CD8-positive, alpha-beta memory T cell (primary cell): Measurements from ENCODE around the gene GNAZ. TPM values are rescaled to one million over a fixed set of nuclear protein-coding genes. Genes with fewer than 3 reads are reported as not detected.
"Not testable (repeated sequence)": the region's sequence is repeated elsewhere in the genome, so short reads cannot be mapped to it uniquely, and the experiment has no call there.

ENCODE experiments used
- CTCF ChIA-PET: fragments of 350-600 bp; sonication (Branson Sonifier 250); formaldehyde crosslinking; loops from one replicate; lab custom pipeline; 2021; ENCODE audit warnings: antibody characterized with exemption; lab: Charles Lee
- POLR2A ChIA-PET: fragments of 350-600 bp; sonication (Branson Sonifier 250); formaldehyde crosslinking; loops from one replicate; lab custom pipeline; 2021; ENCODE audit warnings: antibody characterized with exemption; lab: Charles Lee
- DNase-seq, 5 donors: peaks; one replicate each; pipeline versions ENCODE4 v3.0.0 to v3.0.0-alpha.2; 2020 to 2022; ENCODE audit warnings: mixed read lengths in 1 of 5
- H3K27ac ChIP-seq: one replicate; pipeline ENCODE4 v1.7.0; 2013; ENCODE audit warnings: low read depth, mild to moderate bottlenecking, low read length, moderate library complexity
- H3K27me3 ChIP-seq: 2 replicates; pipeline ENCODE4 v1.7.0; 2013; ENCODE audit warnings: low read length, mild to moderate bottlenecking; ENCODE audit not compliant: insufficient read depth, poor library complexity, severe bottlenecking
- H3K36me3 ChIP-seq: 2 replicates; pipeline ENCODE4 v1.7.0; 2013; ENCODE audit warnings: mild to moderate bottlenecking, low read length, moderate library complexity; ENCODE audit not compliant: insufficient read depth
- H3K4me1 ChIP-seq: 2 replicates; pipeline ENCODE4 v1.7.0; 2013; ENCODE audit warnings: mild to moderate bottlenecking, low read length, moderate library complexity; ENCODE audit not compliant: insufficient read depth
- H3K4me3 ChIP-seq: 2 replicates; pipeline ENCODE4 v1.7.0; 2013; ENCODE audit warnings: mild to moderate bottlenecking, low read length
- H3K9me3 ChIP-seq: 2 replicates; pipeline ENCODE4 v1.7.0; 2013; ENCODE audit warnings: mild to moderate bottlenecking, low read length
- H3K27ac Mint-ChIP-seq, 8 donors: one replicate each; pipeline ENCODE4 v1.8.0; 2020 to 2021; ENCODE audit warnings: mixed read lengths in 8 of 8, mild to moderate bottlenecking in 6 of 8, inconsistent platforms in 3 of 8, moderate library complexity in 3 of 8
- H3K27me3 Mint-ChIP-seq, 2 donors: one replicate each; pipeline ENCODE4 v1.8.0; 2020 to 2021; ENCODE audit warnings: mixed read lengths in 2 of 2, mild to moderate bottlenecking in 1 of 2, moderate library complexity in 1 of 2
- H3K36me3 Mint-ChIP-seq, 3 donors: one replicate each; pipeline ENCODE4 v1.8.0; 2020 to 2021; ENCODE audit warnings: mixed read lengths in 3 of 3, inconsistent platforms in 1 of 3, mild to moderate bottlenecking in 1 of 3
- H3K4me1 Mint-ChIP-seq, 3 donors: one replicate each; pipeline ENCODE4 v1.8.0; 2020 to 2021; ENCODE audit warnings: mixed read lengths in 3 of 3, inconsistent platforms in 1 of 3, mild to moderate bottlenecking in 1 of 3
- H3K4me3 Mint-ChIP-seq, 7 donors: one replicate each; pipeline ENCODE4 v1.8.0; 2020 to 2021; ENCODE audit warnings: mixed read lengths in 7 of 7, mild to moderate bottlenecking in 6 of 7, moderate library complexity in 4 of 7, inconsistent platforms in 2 of 7
- H3K9me3 Mint-ChIP-seq, 5 donors: one replicate each; pipeline ENCODE4 v1.8.0; 2020 to 2022; ENCODE audit warnings: mixed read lengths in 5 of 5, mild to moderate bottlenecking in 3 of 5, moderate library complexity in 2 of 5, inconsistent platforms in 1 of 5
- polyA plus RNA-seq: library from polyadenylated mRNA; unstranded; fragments of 300-500 nt; fragmentation: Illumina TruSeq; gene quantifications from one replicate; pipeline ENCODE4 v1.2.3, GENCODE V29; 2021
- total RNA-seq, 2 experiments: library from RNA; stranded (reverse); gene quantifications; one replicate each; pipeline ENCODE4 v1.2.3, GENCODE V29; 2021

Gene GNAZ
- total RNA-seq (1 to 10 TPM; 2.0 to 2.6 TPM), polyA plus RNA-seq (0.53 TPM)

- POLR2A ChIA-PET = no interaction called here
- H3K9me3 Mint-ChIP-seq = no peaks in the 10 kb centered on the region
Observed at GRCh38 chr22:23070418-23071229, at the start of gene GNAZ. Gene GNAZ (plus strand): TSS chr22:23070519. CDS start chr22:23095696, 25,177 bp downstream.

GRCh38 chr22:23020659-23021293, 49.5 kb upstream of the GNAZ start:
- Mint-ChIP-seq H3K36me3 (no peaks in the 10 kb centered on the region), H3K4me1 (peaks cover 0 to 5% (median 5%) of the 10 kb centered on the region in 3 donors), H3K27me3 (peaks cover 0 to 8% of the 10 kb centered on the region in 2 donors), H3K4me3 (no peak overlapping the region), H3K9me3 (peaks cover 0 to 3% (median 0%) of the 10 kb centered on the region in 5 donors), H3K27ac (no peak overlapping the region)
- POLR2A ChIA-PET = no interaction called here
- H3K27ac ChIP-seq = no peak overlapping the region
- no peaks in the 10 kb centered on the region for H3K4me1 ChIP-seq
- no peak for DNase-seq
- H3K9me3 ChIP-seq = no peaks in the 10 kb centered on the region
- H3K4me3 ChIP-seq = no peak overlapping the region
- H3K36me3 ChIP-seq = no peaks in the 10 kb centered on the region
- H3K27me3 ChIP-seq = no peaks in the 10 kb centered on the region
- CTCF ChIA-PET = no interaction called here

More at GRCh38 chr22:23070418-23071229, at the start of gene GNAZ:
- CTCF ChIA-PET = no interaction called here
- H3K4me3 ChIP-seq = peak within 1 kb of the TSS; percentile 64
- peak in 2 of 5 donors; percentile 20 to 51 for DNase-seq
- H3K36me3 Mint-ChIP-seq = peaks cover 0 to 2% (median 0%) of the 10 kb centered on the region in 3 donors
- peaks cover 15% of the 10 kb centered on the region for H3K4me1 ChIP-seq
- peaks cover 21% of the 10 kb centered on the region for H3K27me3 ChIP-seq
- H3K4me1 Mint-ChIP-seq = peaks cover 12 to 26% (median 15%) of the 10 kb centered on the region in 3 donors
- peaks cover 5 to 24% of the 10 kb centered on the region in 2 donors for H3K27me3 Mint-ChIP-seq
- peak within 1 kb of the TSS; percentile 60 to 94 (median 84) for H3K27ac Mint-ChIP-seq
- peak within 1 kb of the TSS; percentile 3 for H3K27ac ChIP-seq
- H3K36me3 ChIP-seq = no peaks in the 10 kb centered on the region
- peak within 1 kb of the TSS; percentile 83 to 90 (median 88) for H3K4me3 Mint-ChIP-seq
- H3K9me3 ChIP-seq = no peaks in the 10 kb centered on the region

- H3K27me3 ChIP-seq, POLR2A ChIA-PET, H3K9me3 Mint-ChIP-seq, H3K4me3 Mint-ChIP-seq, H3K36me3 Mint-ChIP-seq, H3K27me3 Mint-ChIP-seq, H3K27ac Mint-ChIP-seq, H3K9me3 ChIP-seq, DNase-seq, H3K4me3 ChIP-seq, CTCF ChIA-PET, H3K4me1 Mint-ChIP-seq, H3K4me1 ChIP-seq, H3K27ac ChIP-seq, H3K36me3 ChIP-seq: not testable (repeated sequence)
Observed at GRCh38 chr22:23021660-23022353, 48.5 kb upstream of the GNAZ start.

- no peak overlapping the region for H3K27ac ChIP-seq
- ChIA-PET CTCF (no interaction called here), POLR2A (interaction anchor here (0.7 kb wide), 1 partner anchor 9 kb away, joined by 5 read pairs; no protein-coding TSS in a partner anchor)
- H3K36me3 ChIP-seq = no peaks in the 10 kb centered on the region
- Mint-ChIP-seq H3K27me3 (no peaks in the 10 kb centered on the region), H3K36me3 (peaks cover 0 to 3% (median 0%) of the 10 kb centered on the region in 3 donors), H3K27ac (no peak overlapping the region), H3K4me1 (no peaks in the 10 kb centered on the region), H3K9me3 (peaks cover 0 to 3% (median 0%) of the 10 kb centered on the region in 5 donors), H3K4me3 (no peak overlapping the region)
- no peaks in the 10 kb centered on the region for H3K27me3 ChIP-seq
- no peak overlapping the region for H3K4me3 ChIP-seq
- no peaks in the 10 kb centered on the region for H3K9me3 ChIP-seq
- no peak for DNase-seq
- H3K4me1 ChIP-seq = no peaks in the 10 kb centered on the region
Observed at GRCh38 chr22:23023294-23023693, 47.0 kb upstream of the GNAZ start.

GRCh38 chr22:23026777-23027176, 43.5 kb upstream of the GNAZ start:
- no peaks in the 10 kb centered on the region for H3K4me1 ChIP-seq
- no peak overlapping the region for H3K27ac Mint-ChIP-seq
- H3K36me3 Mint-ChIP-seq = peaks cover 0 to 3% (median 0%) of the 10 kb centered on the region in 3 donors
- H3K36me3 ChIP-seq = no peaks in the 10 kb centered on the region
- peaks cover 7 to 8% of the 10 kb centered on the region in 2 donors for H3K27me3 Mint-ChIP-seq
- H3K27me3 ChIP-seq = no peaks in the 10 kb centered on the region
- no peak overlapping the region for H3K4me3 ChIP-seq
- no peak overlapping the region for H3K27ac ChIP-seq
- DNase-seq = no peak
- H3K4me3 Mint-ChIP-seq = peak overlapping the region in 1 of 7 donors; percentile 3
- POLR2A ChIA-PET = no interaction called here
- no peaks in the 10 kb centered on the region for H3K9me3 Mint-ChIP-seq
- no peaks in the 10 kb centered on the region for H3K9me3 ChIP-seq
- CTCF ChIA-PET = no interaction called here
- H3K4me1 Mint-ChIP-seq = no peaks in the 10 kb centered on the region

- H3K36me3 Mint-ChIP-seq, CTCF ChIA-PET, H3K9me3 ChIP-seq, H3K4me3 Mint-ChIP-seq, H3K4me1 ChIP-seq, H3K27me3 ChIP-seq, H3K27ac Mint-ChIP-seq, H3K9me3 Mint-ChIP-seq, H3K27ac ChIP-seq, H3K4me1 Mint-ChIP-seq, DNase-seq, POLR2A ChIA-PET, H3K36me3 ChIP-seq, H3K4me3 ChIP-seq: not testable (repeated sequence)
- peaks cover 8 to 11% of the 10 kb centered on the region in 2 donors for H3K27me3 Mint-ChIP-seq
Observed at GRCh38 chr22:23027849-23028248, 42.5 kb upstream of the GNAZ start.

GRCh38 chr22:23029521-23030228, 40.6 kb upstream of the GNAZ start:
- H3K4me1 Mint-ChIP-seq = no peaks in the 10 kb centered on the region
- Histone ChIP-seq H3K27ac (no peak overlapping the region), H3K36me3 (no peaks in the 10 kb centered on the region), H3K9me3 (no peaks in the 10 kb centered on the region), H3K4me1 (no peaks in the 10 kb centered on the region), H3K4me3 (no peak overlapping the region), H3K27me3 (no peaks in the 10 kb centered on the region)
- no peak for DNase-seq
- ChIA-PET CTCF (no interaction called here), POLR2A (no interaction called here)
- H3K4me3 Mint-ChIP-seq = no peak overlapping the region
- H3K27me3 Mint-ChIP-seq = peaks cover 8 to 19% of the 10 kb centered on the region in 2 donors
- no peaks in the 10 kb centered on the region for H3K9me3 Mint-ChIP-seq
- H3K36me3 Mint-ChIP-seq = peaks cover 0 to 3% (median 0%) of the 10 kb centered on the region in 3 donors
- H3K27ac Mint-ChIP-seq = no peak overlapping the region
